GM03348 (cell line): Measurements from ENCODE around the gene SEC22B.
"Not testable (repeated sequence)": the region's sequence is repeated elsewhere in the genome, so short reads cannot be mapped to it uniquely, and the experiment has no call there.

Experiments used
- DNase-seq: peaks from one replicate; pipeline ENCODE4 v3.0.0; 2012; ENCODE audit warnings: low spot score

Gene SEC22B

GRCh38 chr1:120176092-120176855 lies at the start of gene SEC22B:
TSS of gene SEC22B (minus strand) at chr1:120176520. CDS start at chr1:120176381, 139 bp downstream.
- peak; percentile 86 for DNase-seq

DNA sequence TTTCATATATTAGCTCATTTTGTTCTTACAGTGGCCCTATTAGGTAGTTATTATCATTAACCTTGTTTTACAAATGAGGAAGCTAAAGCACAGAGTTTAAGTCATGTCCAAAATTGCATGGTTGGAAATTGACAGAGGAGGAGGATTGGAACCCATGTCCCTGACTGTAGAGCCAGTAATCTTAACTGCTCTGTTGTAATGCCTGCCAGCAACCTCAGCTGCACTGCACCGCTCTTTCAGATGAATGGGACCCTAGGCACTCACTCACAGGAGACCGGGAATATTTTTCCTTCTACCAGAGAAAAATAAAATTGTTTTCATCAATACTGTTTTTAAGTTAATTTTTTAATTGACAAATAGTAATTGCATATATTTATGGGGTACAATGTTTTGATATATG lies 41.6 kb upstream of the SEC22B start:
- not testable (repeated sequence) for DNase-seq

DNA sequence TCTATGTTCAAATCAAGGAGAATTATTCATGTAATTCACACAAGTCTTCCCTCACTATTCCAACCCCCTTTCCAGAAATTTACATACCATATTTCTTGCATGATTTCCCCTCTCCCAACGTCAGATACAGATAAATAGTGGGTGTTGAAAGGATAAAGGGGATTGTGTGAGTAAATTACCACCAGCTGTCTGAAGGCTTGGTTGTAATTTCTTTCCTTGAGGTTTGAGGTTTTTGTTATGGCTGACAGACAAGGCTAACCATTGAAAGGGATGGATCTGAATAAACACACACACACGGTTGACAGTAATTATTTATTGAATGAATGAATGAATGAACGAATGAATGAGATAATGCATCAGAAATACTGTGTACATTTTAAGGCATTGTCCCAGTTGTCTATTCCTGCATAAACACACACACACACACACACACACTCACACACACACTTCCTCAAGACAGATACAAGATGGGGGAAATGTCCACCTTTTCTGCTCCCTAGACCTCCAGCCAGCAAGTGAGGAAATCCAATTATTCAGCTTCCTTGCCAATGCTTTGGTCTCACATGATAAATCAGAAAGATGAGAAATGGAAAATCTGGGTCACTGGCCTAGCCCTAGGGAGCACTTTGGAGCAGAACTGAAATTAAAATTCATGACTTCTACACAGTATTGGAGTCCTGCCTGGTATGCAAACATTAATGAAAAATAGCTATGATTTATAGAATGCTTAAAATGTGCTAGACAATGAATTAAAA lies 41.0 kb upstream of the SEC22B start:
- DNase-seq, result not testable (repeated sequence)

- not testable (repeated sequence) for DNase-seq
Observed at GRCh38 chr1:120213606-120214005, 37.3 kb upstream of the SEC22B start.

GRCh38 chr1:120210754-120211153 lies 34.4 kb upstream of the SEC22B start:
- not testable (repeated sequence) for DNase-seq

DNA sequence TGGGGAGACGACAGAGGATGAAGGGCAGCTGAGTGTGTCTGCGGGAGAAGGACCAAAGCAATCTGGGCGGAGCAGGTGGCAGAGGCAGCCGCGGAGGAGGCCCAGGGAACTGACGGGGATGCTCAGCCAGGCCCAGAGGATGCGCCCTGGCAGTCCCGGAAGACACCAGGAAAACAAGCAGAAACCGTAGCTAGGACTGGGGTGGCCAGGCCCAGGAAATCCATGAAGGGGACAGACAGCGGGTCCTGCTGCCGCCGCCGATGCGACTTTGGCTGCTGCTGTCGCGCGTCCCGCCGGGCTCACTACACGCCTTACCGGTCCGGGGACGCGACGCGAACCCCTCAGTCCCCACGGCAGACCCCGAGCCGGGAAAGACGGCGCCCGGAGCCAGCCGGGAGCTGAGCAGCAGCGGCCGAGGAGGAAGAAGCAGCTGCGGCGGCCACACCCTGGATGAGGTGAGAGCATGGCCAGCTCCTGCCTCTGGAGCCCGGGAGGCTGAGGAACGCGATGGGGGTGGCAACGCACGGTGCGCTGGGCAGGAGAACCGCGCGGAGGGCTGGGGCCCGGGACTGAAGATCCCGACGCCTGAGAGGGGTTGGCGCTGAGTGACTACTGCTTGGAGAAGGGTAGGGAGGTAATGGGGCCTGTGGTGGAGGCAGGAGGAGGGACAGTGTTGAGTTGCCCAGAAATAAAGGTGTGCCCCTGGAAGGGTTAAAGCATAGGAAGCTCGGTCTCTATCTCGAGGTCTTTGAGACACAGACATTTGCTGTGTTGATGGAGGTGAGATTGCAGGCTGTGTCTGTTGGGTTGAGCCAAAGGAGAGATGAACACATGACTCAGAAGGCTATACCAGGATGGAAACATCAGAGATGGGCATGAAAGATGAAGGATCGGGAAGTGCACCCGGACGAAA lies 20.8 kb upstream of the SEC22B start:
- DNase-seq, result not testable (repeated sequence)

GRCh38 chr1:120188626-120189025 lies 12.3 kb upstream of the SEC22B start:
- DNase-seq, result not testable (repeated sequence)

- not testable (repeated sequence) for DNase-seq
Observed at GRCh38 chr1:120182176-120182707, 5.9 kb upstream of the SEC22B start.

DNA sequence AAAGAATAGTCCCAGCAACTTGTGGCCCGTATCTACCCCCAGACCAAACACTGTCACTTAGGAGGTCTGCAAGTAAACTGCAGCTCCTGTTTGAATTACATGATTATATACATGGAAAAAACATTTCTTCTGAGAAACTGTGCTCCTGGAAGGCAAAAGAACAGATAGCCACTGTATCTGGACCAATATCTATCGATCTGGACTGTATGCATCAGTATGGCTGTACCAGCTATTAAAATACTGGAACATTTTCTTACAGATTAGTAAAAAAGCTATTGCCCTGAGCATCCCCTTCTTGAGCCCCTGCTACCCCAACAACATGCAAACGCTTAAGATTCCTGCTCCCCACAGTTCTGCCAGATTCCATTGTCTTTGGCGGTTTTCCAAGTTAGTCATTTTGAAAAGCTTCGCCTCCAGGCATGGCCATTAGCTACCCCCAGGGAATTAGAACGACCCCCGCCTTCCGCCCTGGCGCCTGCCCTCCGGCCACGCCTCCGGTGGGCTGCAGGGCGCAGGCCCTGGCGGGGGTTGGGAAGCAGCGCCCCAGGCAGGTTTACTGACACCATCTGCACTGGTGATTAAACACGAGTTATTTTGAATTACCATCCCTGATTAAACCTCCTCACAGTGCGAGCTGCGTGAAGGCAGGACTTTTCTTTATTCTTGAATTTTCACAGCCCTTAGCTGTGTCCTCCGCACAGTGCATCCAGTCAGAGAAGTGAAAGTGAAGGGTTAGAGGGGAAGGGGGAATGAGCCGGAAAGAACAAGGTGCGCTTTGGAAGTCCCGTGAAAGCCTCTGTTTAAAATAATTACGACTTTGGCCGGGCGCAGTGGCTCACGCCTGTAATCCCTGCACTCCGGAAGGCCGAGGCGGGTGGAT lies 3.7 kb upstream of the SEC22B start:
- peak; percentile 9 for DNase-seq

- peak; percentile 16 for DNase-seq
Observed at GRCh38 chr1:120178799-120179756, 2.8 kb upstream of the SEC22B start.

- not testable (repeated sequence) for DNase-seq
Observed at GRCh38 chr1:120178058-120178457, 1.7 kb upstream of the SEC22B start.

- DNase-seq, result not testable (repeated sequence)
Observed at GRCh38 chr1:120175688-120176087, 632 bp downstream of the SEC22B start.

- DNase-seq, result not testable (repeated sequence)
Observed at GRCh38 chr1:120164761-120165160, 11.6 kb downstream of the SEC22B start.

- not testable (repeated sequence) for DNase-seq
Observed at GRCh38 chr1:120162015-120162414, 14.3 kb downstream of the SEC22B start.

DNA sequence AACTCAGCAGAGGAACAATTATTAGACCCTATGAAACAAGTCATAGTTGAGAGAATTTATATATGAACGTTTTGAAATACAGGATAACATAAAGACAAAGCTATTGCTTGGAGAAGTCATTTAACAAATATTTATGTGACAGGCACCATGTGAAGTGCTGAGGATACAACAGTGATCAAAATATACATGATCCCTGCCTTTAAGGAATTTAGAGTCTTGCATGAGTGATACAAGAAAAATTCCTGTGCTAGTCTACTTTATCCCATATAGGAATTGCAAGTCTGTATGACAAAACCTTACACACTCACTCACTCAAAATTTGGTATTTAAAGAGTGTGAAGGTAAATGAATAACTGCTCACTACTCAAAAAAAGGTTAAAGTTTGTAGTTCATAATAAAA lies 17.8 kb downstream of the SEC22B start:
- not testable (repeated sequence) for DNase-seq

DNA sequence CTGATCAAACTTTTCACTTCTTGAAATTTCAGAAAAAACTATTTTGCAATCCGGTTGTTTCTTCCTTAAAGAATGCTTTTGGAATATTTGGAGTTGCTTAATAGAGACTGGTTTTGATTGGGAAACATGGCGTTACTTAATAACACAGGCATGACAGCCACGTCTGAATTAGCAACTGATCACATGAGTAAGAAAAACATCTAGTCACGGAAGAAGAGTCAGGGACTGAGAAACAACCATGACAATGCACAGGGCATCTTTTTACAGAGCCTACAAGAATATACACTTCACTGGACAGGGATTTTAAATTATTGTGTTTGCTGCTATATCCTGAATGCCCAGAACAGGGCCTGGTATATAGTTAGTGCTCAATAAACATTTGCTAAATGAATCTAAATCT lies 18.2 kb downstream of the SEC22B start:
- not testable (repeated sequence) for DNase-seq

DNA sequence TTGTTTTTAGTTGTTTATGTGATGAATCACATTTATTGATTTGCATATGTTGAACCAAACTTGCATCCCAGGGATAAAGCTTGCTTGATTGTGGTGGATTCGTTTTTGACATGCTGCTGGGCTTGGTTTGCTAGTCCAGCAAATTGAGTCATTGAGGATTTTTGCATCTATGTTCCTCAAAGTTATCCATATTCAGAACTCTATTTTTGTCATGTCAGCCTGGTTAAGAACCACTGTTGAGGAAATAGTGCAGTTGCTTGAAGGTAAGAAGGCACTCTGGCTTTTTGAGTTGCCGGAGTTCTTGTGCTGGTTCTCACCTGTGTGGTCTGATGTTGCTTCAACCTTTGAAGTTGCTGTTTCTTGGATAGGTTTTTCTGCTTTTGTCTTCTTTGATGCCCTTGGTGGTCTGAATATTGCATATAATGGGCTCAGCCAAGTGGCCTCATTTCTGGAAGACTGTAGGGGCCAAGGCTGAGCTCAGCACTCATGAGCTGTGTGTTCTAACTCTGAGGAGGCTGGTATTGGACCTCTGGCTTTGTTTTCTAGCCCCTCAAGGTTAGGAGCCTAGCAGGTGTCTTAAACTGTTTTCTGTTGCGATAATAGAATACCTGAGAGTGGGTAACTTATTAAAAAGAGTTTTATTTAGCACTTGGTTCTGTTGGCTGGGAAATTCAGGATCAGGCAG lies 26.0 kb downstream of the SEC22B start:
- not testable (repeated sequence) for DNase-seq

- DNase-seq, result not testable (repeated sequence)
Observed at GRCh38 chr1:120149420-120150059, 26.8 kb downstream of the SEC22B start.
